Endodermal cell (in vitro differentiated cells): ENCODE data around the gene N4BP2. TPM values are rescaled to one million over a fixed set of nuclear protein-coding genes. Genes with fewer than 3 reads are reported as not detected.

Source experiments
- DNase-seq: peaks from one replicate; pipeline ENCODE4 v3.0.0-alpha.2; 2017
- H3K27ac ChIP-seq: 2 replicates; pipeline ENCODE4 v1.5.1; 2013; ENCODE audit warnings: mild to moderate bottlenecking, low read depth, low read length, moderate library complexity
- H3K27me3 ChIP-seq: 2 replicates; pipeline ENCODE4 v1.6.1; 2013; ENCODE audit warnings: mild to moderate bottlenecking, low read length, moderate library complexity; ENCODE audit not compliant: insufficient read depth, control insufficient read depth, poor library complexity, severe bottlenecking
- H3K36me3 ChIP-seq: 2 replicates; pipeline ENCODE4 v1.7.0; 2013; ENCODE audit warnings: mild to moderate bottlenecking, low read length, moderate library complexity; ENCODE audit not compliant: control insufficient read depth, insufficient read depth
- H3K4me1 ChIP-seq: one replicate; pipeline ENCODE4 v1.7.0; 2013; ENCODE audit warnings: low read length; ENCODE audit not compliant: control insufficient read depth, insufficient read depth
- H3K4me3 ChIP-seq: 2 replicates; pipeline ENCODE4 v1.5.1; 2013; ENCODE audit warnings: mild to moderate bottlenecking, low read length, moderate library complexity
- H3K9ac ChIP-seq: 2 replicates; pipeline ENCODE4 v1.6.1; 2013; ENCODE audit warnings: mild to moderate bottlenecking, low read length, moderate library complexity; ENCODE audit not compliant: poor library complexity, severe bottlenecking; ENCODE audit errors: extremely low read depth
- H3K9me3 ChIP-seq: 2 replicates; pipeline ENCODE4 v1.6.1; 2013; ENCODE audit warnings: mild to moderate bottlenecking, low read length, moderate library complexity; ENCODE audit not compliant: control insufficient read depth
- H3K27ac Mint-ChIP-seq: 2 replicates; pipeline ENCODE4 v1.8.0; 2020; ENCODE audit warnings: mixed read lengths
- H3K27me3 Mint-ChIP-seq: 2 replicates; pipeline ENCODE4 v1.8.0; 2021; ENCODE audit warnings: mild to moderate bottlenecking, mixed read lengths; ENCODE audit not compliant: insufficient read depth
- H3K36me3 Mint-ChIP-seq: 2 replicates; pipeline ENCODE4 v1.8.0; 2020; ENCODE audit warnings: low read depth, mixed read lengths
- H3K4me1 Mint-ChIP-seq: 2 replicates; pipeline ENCODE4 v1.8.0; 2020; ENCODE audit warnings: mixed read lengths
- H3K4me3 Mint-ChIP-seq: 2 replicates; pipeline ENCODE4 v1.8.0; 2020; ENCODE audit warnings: mild to moderate bottlenecking, moderate library complexity, mixed read lengths
- H3K9me3 Mint-ChIP-seq: 2 replicates; pipeline ENCODE4 v1.8.0; 2020; ENCODE audit warnings: mild to moderate bottlenecking, mixed read lengths
- CTCF ChIP-seq: fragments of 200-600 bp; sonication (generic); conservative IDR thresholded peaks from 2 replicates; pipeline ENCODE4 v1.5.0; 2021; ENCODE audit warnings: antibody characterized with exemption, mild to moderate bottlenecking
- WGBS, 2 experiments: methylation state at CpG; one replicate each; pipeline versions ENCODE4 v1.1.5 to v1.1.7; 2013; ENCODE audit warnings: missing lambda C conversion rate in 2 of 2, mixed read lengths in 1 of 2; ENCODE audit not compliant: insufficient coverage in 1 of 2, insufficient read length in 1 of 2; 5-methylcytosine and 5-hydroxymethylcytosine counted together
- total RNA-seq, 2 donors: library from RNA; stranded (reverse); fragmentation: NEBNext Ultra II Directional in 1 of 2; extraction: Animal tissue kit (Norgen Biotek cat#: 25700) in 1 of 2; gene quantifications; 2 replicates in 1 of 2; 3 replicates in 1 of 2; pipeline ENCODE4 v1.2.1, GENCODE V29; 2021

Gene N4BP2
- total RNA-seq, 2 donors from 2014 or later, result 37.1 to 44.0 TPM

GRCh38 chr4:40182001-40182400 lies 125.4 kb downstream of the N4BP2 start:
- Histone ChIP-seq H3K9me3 (no peaks in the 10 kb centered on the region), H3K4me1 (no peaks in the 10 kb centered on the region), H3K4me3 (no peak overlapping the region), H3K9ac (no peak overlapping the region), H3K36me3 (no peaks in the 10 kb centered on the region), H3K27ac (no peak overlapping the region), H3K27me3 (no peaks in the 10 kb centered on the region)
- no peak for TF ChIP-seq CTCF
- Mint-ChIP-seq H3K9me3 (no peaks in the 10 kb centered on the region), H3K4me1 (no peaks in the 10 kb centered on the region), H3K27ac (no peak overlapping the region), H3K27me3 (peaks cover 2% of the 10 kb centered on the region), H3K4me3 (no peak overlapping the region), H3K36me3 (no peaks in the 10 kb centered on the region)
- no peak for DNase-seq
- WGBS, 2 experiments, result 95% methylated on average over 4 of the region's 4 CpGs

GRCh38 chr4:40182954-40183353 lies 126.3 kb downstream of the N4BP2 start:
- Histone ChIP-seq H3K27me3 (no peaks in the 10 kb centered on the region), H3K4me3 (no peak overlapping the region), H3K36me3 (no peaks in the 10 kb centered on the region), H3K27ac (no peak overlapping the region), H3K4me1 (no peaks in the 10 kb centered on the region), H3K9me3 (no peaks in the 10 kb centered on the region), H3K9ac (no peak overlapping the region)
- DNase-seq, result no peak
- WGBS, 2 experiments, result 93 to 94% methylated on average over 2 of the region's 3 CpGs
- no peak overlapping the region for H3K27ac Mint-ChIP-seq
- no peak overlapping the region for H3K4me3 Mint-ChIP-seq
- no peak for TF ChIP-seq CTCF
- H3K27me3 Mint-ChIP-seq, result peaks cover 2% of the 10 kb centered on the region
- H3K4me1 Mint-ChIP-seq, result no peaks in the 10 kb centered on the region
- no peaks in the 10 kb centered on the region for H3K36me3 Mint-ChIP-seq
- no peaks in the 10 kb centered on the region for H3K9me3 Mint-ChIP-seq

- Mint-ChIP-seq H3K9me3 (no peaks in the 10 kb centered on the region), H3K27ac (no peak overlapping the region), H3K4me3 (no peak overlapping the region), H3K27me3 (peaks cover 2% of the 10 kb centered on the region), H3K36me3 (no peaks in the 10 kb centered on the region), H3K4me1 (no peaks in the 10 kb centered on the region)
- Histone ChIP-seq H3K9ac (no peak overlapping the region), H3K4me3 (no peak overlapping the region), H3K4me1 (no peaks in the 10 kb centered on the region), H3K36me3 (no peaks in the 10 kb centered on the region), H3K9me3 (no peaks in the 10 kb centered on the region), H3K27ac (no peak overlapping the region), H3K27me3 (no peaks in the 10 kb centered on the region)
- no peak for TF ChIP-seq CTCF
- WGBS, 2 experiments, result 92 to 94% methylated on average over 11 to 12 of the region's 12 CpGs
- DNase-seq, result no peak
Measured at GRCh38 chr4:40183615-40184411, 127.2 kb downstream of the N4BP2 start.
